ENCODE measurements around the gene PHLPP1. TPM values are rescaled to one million over a fixed set of nuclear protein-coding genes. Genes with fewer than 3 reads are reported as not detected.

Gene PHLPP1
- total RNA-seq, 2 experiments from 2014 or later: 6.8 to 7.1 TPM

DNA sequence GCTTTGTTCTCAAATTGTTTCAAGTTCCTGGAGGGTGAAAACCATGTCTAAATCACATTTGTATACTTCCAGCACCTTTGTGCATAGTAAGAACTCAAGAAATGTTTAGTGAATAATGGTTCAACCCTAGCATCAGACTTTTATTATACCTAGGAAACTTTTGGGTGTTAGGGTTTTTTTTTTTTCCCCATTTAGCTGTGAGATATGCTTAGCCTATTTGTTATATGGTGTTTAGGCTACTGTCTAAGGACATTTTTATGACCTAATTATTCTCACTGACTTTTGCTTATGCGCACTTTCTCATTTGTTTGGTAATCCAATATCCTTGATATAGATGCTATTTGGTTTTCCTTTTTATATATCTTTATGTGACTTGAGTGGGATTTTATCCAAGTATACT is 164.7 kb downstream of the PHLPP1 start:
- Histone ChIP-seq H3K9me3 (ENCODE audit: control insufficient read depth in 1 of 2, insufficient read depth in 1 of 2, low read length in 2 of 2) (no peaks in the 10 kb centered on the region), H3K36me3 (ENCODE audit: insufficient read depth, low read length) (no peaks in the 10 kb centered on the region), H3K4me1 (ENCODE audit: insufficient read depth, low read length) (no peaks in the 10 kb centered on the region), H3K4me3 (ENCODE audit: low read length) (no peak overlapping the region), H3K27ac (ENCODE audit: low read depth in 1 of 2, low read length in 2 of 2) (no peak overlapping the region), H3K27me3 (ENCODE audit: control insufficient read depth in 1 of 2, insufficient read depth in 2 of 2, low read length in 2 of 2) (no peaks in the 10 kb centered on the region)
- TF ChIP-seq, protein P1, sequence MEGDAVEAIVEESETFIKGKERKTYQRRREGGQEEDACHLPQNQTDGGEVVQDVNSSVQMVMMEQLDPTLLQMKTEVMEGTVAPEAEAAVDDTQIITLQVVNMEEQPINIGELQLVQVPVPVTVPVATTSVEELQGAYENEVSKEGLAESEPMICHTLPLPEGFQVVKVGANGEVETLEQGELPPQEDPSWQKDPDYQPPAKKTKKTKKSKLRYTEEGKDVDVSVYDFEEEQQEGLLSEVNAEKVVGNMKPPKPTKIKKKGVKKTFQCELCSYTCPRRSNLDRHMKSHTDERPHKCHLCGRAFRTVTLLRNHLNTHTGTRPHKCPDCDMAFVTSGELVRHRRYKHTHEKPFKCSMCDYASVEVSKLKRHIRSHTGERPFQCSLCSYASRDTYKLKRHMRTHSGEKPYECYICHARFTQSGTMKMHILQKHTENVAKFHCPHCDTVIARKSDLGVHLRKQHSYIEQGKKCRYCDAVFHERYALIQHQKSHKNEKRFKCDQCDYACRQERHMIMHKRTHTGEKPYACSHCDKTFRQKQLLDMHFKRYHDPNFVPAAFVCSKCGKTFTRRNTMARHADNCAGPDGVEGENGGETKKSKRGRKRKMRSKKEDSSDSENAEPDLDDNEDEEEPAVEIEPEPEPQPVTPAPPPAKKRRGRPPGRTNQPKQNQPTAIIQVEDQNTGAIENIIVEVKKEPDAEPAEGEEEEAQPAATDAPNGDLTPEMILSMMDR (IDR thresholded peaks at IDR 0.05): no peak
- intact Hi-C loops (cut with DNase I, micrococcal nuclease): no loop called here
- Mint-ChIP-seq H3K4me3 (no peak overlapping the region), H3K36me3 (ENCODE audit: low read depth) (no peaks in the 10 kb centered on the region), H3K4me1 (ENCODE audit: low read depth) (peaks cover 9% of the 10 kb centered on the region), H3K27me3 (no peaks in the 10 kb centered on the region), H3K9me3 (no peaks in the 10 kb centered on the region), H3K27ac (no peak overlapping the region)
- DNase-seq (no peak), ATAC-seq (ENCODE audit: poor library complexity) (no peak)
- CTCF ChIA-PET: no interaction called here
- POLR2A ChIA-PET: no interaction called here

DNA sequence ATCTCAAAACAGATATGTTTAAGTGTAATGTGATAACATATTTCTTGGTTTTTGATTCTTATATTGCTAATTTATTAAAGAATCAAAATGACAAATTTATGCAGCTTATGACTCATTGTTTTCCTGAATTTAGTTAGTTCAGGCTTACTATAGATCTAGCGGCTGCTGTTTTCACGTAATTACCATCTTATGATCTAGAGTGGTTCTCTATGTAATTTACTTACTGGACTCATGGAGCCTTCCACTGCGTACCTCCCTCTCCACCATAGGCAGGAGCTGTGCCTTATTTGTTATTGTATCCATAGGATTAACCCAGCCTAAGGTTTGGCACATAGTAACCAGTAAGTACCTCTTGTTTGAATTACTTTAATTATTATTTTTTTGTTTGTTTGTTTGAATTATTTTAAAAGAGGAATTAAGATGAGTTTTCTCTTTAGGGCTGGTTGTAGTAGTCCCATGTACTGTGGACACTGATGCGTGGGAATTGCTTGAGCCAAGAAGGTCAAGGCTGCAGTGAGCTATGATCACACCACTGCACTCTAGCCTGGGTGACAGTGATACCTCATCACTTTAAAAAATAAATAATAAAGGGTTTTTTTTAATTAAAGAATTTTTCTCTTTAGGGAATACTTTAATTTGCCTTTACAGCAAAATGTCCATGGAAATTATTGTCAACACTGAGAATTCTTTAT is 165.5 kb downstream of the PHLPP1 start:
- Mint-ChIP-seq H3K4me1 (ENCODE audit: low read depth) (peaks cover 9% of the 10 kb centered on the region), H3K27me3 (no peaks in the 10 kb centered on the region), H3K36me3 (ENCODE audit: low read depth) (no peaks in the 10 kb centered on the region), H3K27ac (no peak overlapping the region), H3K9me3 (no peaks in the 10 kb centered on the region), H3K4me3 (no peak overlapping the region)
- Histone ChIP-seq H3K27me3 (ENCODE audit: control insufficient read depth in 1 of 2, insufficient read depth in 2 of 2, low read length in 2 of 2) (no peaks in the 10 kb centered on the region), H3K4me3 (ENCODE audit: low read length) (no peak overlapping the region), H3K4me1 (ENCODE audit: insufficient read depth, low read length) (no peaks in the 10 kb centered on the region), H3K36me3 (ENCODE audit: insufficient read depth, low read length) (no peaks in the 10 kb centered on the region), H3K9me3 (ENCODE audit: control insufficient read depth in 1 of 2, insufficient read depth in 1 of 2, low read length in 2 of 2) (no peaks in the 10 kb centered on the region), H3K27ac (ENCODE audit: low read depth in 1 of 2, low read length in 2 of 2) (no peak overlapping the region)
- ChIA-PET POLR2A (no interaction called here), CTCF (interaction anchor here (0.6 kb wide), 1 partner anchor 711 kb away, joined by 3 read pairs; no protein-coding TSS in a partner anchor)
- DNase-seq: no peak
- intact Hi-C loops (cut with DNase I, micrococcal nuclease): no loop called here
- ATAC-seq (ENCODE audit: poor library complexity): no peak
- TF ChIP-seq, protein P1 (IDR thresholded peaks at IDR 0.05): no peak

DNA sequence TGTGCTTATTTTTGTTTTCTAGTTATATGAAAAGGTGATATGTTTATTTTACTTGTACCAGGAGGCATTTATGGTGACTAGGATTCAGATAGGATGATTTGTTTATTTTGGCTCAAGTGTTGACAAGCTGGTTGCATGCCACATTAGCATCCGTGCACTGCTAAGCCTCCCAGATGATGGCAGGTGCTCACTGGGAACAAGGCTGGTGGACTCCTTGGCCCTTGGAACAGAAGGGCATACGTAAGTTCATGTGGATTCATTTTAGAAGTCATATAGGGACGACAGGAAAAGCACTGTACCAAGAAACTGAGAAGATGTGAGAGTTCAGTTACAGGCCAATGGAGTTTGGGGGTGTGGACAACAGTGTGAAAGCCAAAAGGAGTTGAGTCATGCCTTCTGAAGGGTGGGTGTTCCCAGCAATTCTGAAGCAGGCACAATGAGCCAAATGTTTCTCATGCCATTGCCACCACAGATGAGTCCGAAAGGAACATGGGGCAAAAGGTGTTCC is 166.2 kb downstream of the PHLPP1 start:
- no peak for ATAC-seq (ENCODE audit: poor library complexity)
- Histone ChIP-seq H3K36me3 (ENCODE audit: insufficient read depth, low read length) (no peaks in the 10 kb centered on the region), H3K4me3 (ENCODE audit: low read length) (no peak overlapping the region), H3K27ac (ENCODE audit: low read depth in 1 of 2, low read length in 2 of 2) (no peak overlapping the region), H3K27me3 (ENCODE audit: control insufficient read depth in 1 of 2, insufficient read depth in 2 of 2, low read length in 2 of 2) (no peaks in the 10 kb centered on the region), H3K9me3 (ENCODE audit: control insufficient read depth in 1 of 2, insufficient read depth in 1 of 2, low read length in 2 of 2) (no peaks in the 10 kb centered on the region), H3K4me1 (ENCODE audit: insufficient read depth, low read length) (no peaks in the 10 kb centered on the region)
- ChIA-PET CTCF (no interaction called here), POLR2A (no interaction called here)
- H3K4me3 Mint-ChIP-seq: no peak overlapping the region
- TF ChIP-seq, protein P1 (IDR thresholded peaks at IDR 0.05): no peak
- H3K27ac Mint-ChIP-seq: no peak overlapping the region
- intact Hi-C loops (cut with DNase I, micrococcal nuclease): no loop called here
- H3K9me3 Mint-ChIP-seq: no peaks in the 10 kb centered on the region
- no peak for DNase-seq
- no peaks in the 10 kb centered on the region for H3K27me3 Mint-ChIP-seq
- H3K4me1 Mint-ChIP-seq (ENCODE audit: low read depth): peaks cover 9% of the 10 kb centered on the region
- H3K36me3 Mint-ChIP-seq (ENCODE audit: low read depth): no peaks in the 10 kb centered on the region
